Heart right ventricle (tissue), 16 donors: ENCODE results near the gene BRCA1. TPM values are rescaled to one million over a fixed set of nuclear protein-coding genes. Genes with fewer than 3 reads are reported as not detected.
"Not testable (repeated sequence)": the region's sequence is repeated elsewhere in the genome, so short reads cannot be mapped to it uniquely, and the experiment has no call there.

Experiments
- ATAC-seq, 8 donors: fragments of 200-7000 bp; cut with Tn5 transposase; one replicate each; pipeline ENCODE4 v1.9.1; 2020; ENCODE audit warnings: mild to moderate bottlenecking in 8 of 8, moderate library complexity in 8 of 8, moderate number of reproducible peaks in 1 of 8
- DNase-seq, 2 donors: peaks; one replicate each; pipeline ENCODE4 v3.0.0-alpha.2; 2020
- H3K27ac ChIP-seq, 10 donors: fragments of 200-600 bp; sonication (generic) in 2 of 10; one replicate each; pipeline versions ENCODE4 v1.5.0 to v1.8.0; 2020 to 2022; ENCODE audit warnings: mild to moderate bottlenecking in 3 of 10
- H3K27me3 ChIP-seq, 7 donors: fragments of 200-600 bp; one replicate each; pipeline ENCODE4 v1.8.0; 2021 to 2022; ENCODE audit warnings: mild to moderate bottlenecking in 2 of 7
- H3K36me3 ChIP-seq, 9 donors: fragments of 200-600 bp; sonication (generic) in 1 of 9; one replicate each; pipeline versions ENCODE4 v1.5.0 to v1.8.0; 2020 to 2022; ENCODE audit warnings: mild to moderate bottlenecking in 2 of 9
- H3K4me1 ChIP-seq, 9 donors: fragments of 200-600 bp; sonication (generic) in 1 of 9; one replicate each; pipeline versions ENCODE4 v1.5.0 to v1.8.0; 2020 to 2022; ENCODE audit warnings: mild to moderate bottlenecking in 4 of 9
- H3K4me3 ChIP-seq, 10 donors: fragments of 200-600 bp; sonication (generic) in 2 of 10; one replicate each; pipeline versions ENCODE4 v1.5.0 to v1.8.0; 2020 to 2022; ENCODE audit warnings: mild to moderate bottlenecking in 7 of 10, moderate library complexity in 2 of 10
- H3K9me3 ChIP-seq, 11 donors: fragments of 200-600 bp in 10 of 11; sonication (generic) in 2 of 11; one replicate each; pipeline versions ENCODE4 v1.5.0 to v1.8.0; 2013 to 2022; ENCODE audit warnings: mild to moderate bottlenecking in 2 of 11, control low read depth in 1 of 11, moderate library complexity in 1 of 11
- WGBS, 2 donors: extraction: QIAGEN DNeasy Blood & Tissue Kit; methylation state at CpG; one replicate each; pipeline ENCODE4 v1.1.7; 2013; ENCODE audit warnings: inconsistent platforms in 1 of 2; 5-methylcytosine and 5-hydroxymethylcytosine counted together
- intact Hi-C, 10 donors: fragments of 100-400 bp; cut with DNase I; formaldehyde crosslinking; loops; one replicate each; pipeline versions ENCODE4 v1.11.1 to v1.14.2; 2022
- polyA plus RNA-seq, 2 donors: library from polyadenylated mRNA; stranded (reverse); fragments of 200-250 nt; gene quantifications; one replicate each; pipeline ENCODE4 v1.2.3, GENCODE V29; 2013
- total RNA-seq, 10 donors: library from RNA; stranded (reverse); fragmentation: NEBNext Ultra II Directional in 3 of 10; extraction: Animal tissue kit (Norgen Biotek cat#: 25700) in 3 of 10; gene quantifications; one replicate each; pipeline versions ENCODE4 v1.2.1 to v1.2.4, GENCODE V29; 2021 to 2023
- TF ChIP-seq, protein P1 (sequence below), 9 donors: fragments of 200-600 bp; sonication (generic) in 2 of 9; IDR thresholded peaks; one replicate each; pipeline versions ENCODE4 v1.5.0 to v1.8.0; 2021 to 2022; ENCODE audit warnings: antibody characterized with exemption in 9 of 9, mild to moderate bottlenecking in 5 of 9, moderate library complexity in 1 of 9
- donor health status: Arrhythmogenic right ventricular cardiomyopathy.
- donor health status: ischemic (EF 13 %, LVEDD 7.1; RV severe dilation, severe dysfunction).
- donor health status: healthy with polysubstance abuse.
- donor health status: DM: no; HTN: yes; CAD: no.
- donor health status: DM: no; HTN: no; CAD: no.
- donor health status: ischemic (EF 25% LVEDD 6.9; RV normal size, moderate dysfunction).
- donor health status: ischemic (EF 25% LVEDD 5.7; RV mildly dilated, moderate dysfunction).
- donor health status: healthy.
- donor health status: DM: yes; HTN: yes; CAD: no.
- donor health status: Ischemic cardiomyopathy.
- donor health status: ischemic (EF 35%, LVEDD 5.7; RV mildly dilated, moderate dysfunction).
- donor health status: nonischemic (EF 11% LVEDD 7.7; RV severe dilation, severe dysfunction).
- donor health status: DM: yes; HTN: yes; CAD: no.
- donor health status: PGD.
- donor health status: ischemic (EF 29% LVEDD 5.4; RV normal size, mild dysfunction).
- donor health status: nonischemic (EF 23%, LVEDD 6.1; RV moderate dilation, normal function).

Gene BRCA1
- total and polyA plus RNA-seq, 12 donors = 2.2 to 12.0 (median 7.9) TPM

DNA sequence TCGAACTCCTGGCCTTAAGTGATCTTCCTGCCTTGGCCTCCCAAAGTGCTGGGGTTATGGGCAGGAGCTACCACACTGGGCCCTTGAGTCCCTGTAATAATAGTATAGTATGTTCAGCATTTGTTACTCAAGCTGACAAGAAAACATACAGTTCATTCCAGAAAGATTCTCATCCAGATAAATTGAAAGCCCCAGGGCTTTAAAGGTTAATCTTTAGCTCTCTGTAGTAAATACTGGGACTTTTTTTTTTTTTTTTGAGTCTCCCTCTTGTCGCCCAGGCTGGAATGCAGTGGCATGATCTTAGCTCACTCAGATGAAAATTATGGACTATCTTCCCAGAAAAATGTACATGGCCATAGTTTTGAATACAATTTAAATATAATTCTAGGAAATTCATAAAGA lies 11.0 kb downstream of the BRCA1 start:
- 91 to 92% methylated on average over 2 of the region's 2 CpGs for WGBS, 2 donors
- DNase-seq (no peak), ATAC-seq (no peak)
- no peaks in the 10 kb centered on the region for H3K9me3 ChIP-seq
- intact Hi-C loops = loop anchor here in 2 of 10 donors (10.0 kb wide), 2 partner anchors 51 to 79 kb away; no protein-coding TSS in a partner anchor
- H3K4me3 ChIP-seq = no peak overlapping the region
- TF ChIP-seq, protein P1, sequence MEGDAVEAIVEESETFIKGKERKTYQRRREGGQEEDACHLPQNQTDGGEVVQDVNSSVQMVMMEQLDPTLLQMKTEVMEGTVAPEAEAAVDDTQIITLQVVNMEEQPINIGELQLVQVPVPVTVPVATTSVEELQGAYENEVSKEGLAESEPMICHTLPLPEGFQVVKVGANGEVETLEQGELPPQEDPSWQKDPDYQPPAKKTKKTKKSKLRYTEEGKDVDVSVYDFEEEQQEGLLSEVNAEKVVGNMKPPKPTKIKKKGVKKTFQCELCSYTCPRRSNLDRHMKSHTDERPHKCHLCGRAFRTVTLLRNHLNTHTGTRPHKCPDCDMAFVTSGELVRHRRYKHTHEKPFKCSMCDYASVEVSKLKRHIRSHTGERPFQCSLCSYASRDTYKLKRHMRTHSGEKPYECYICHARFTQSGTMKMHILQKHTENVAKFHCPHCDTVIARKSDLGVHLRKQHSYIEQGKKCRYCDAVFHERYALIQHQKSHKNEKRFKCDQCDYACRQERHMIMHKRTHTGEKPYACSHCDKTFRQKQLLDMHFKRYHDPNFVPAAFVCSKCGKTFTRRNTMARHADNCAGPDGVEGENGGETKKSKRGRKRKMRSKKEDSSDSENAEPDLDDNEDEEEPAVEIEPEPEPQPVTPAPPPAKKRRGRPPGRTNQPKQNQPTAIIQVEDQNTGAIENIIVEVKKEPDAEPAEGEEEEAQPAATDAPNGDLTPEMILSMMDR (IDR thresholded peaks at IDR 0.05) = no peak
- no peak overlapping the region for H3K27ac ChIP-seq
- peaks cover 0 to 3% (median 0%) of the 10 kb centered on the region in 9 donors for H3K36me3 ChIP-seq
- no peaks in the 10 kb centered on the region for H3K27me3 ChIP-seq
- no peaks in the 10 kb centered on the region for H3K4me1 ChIP-seq

DNA sequence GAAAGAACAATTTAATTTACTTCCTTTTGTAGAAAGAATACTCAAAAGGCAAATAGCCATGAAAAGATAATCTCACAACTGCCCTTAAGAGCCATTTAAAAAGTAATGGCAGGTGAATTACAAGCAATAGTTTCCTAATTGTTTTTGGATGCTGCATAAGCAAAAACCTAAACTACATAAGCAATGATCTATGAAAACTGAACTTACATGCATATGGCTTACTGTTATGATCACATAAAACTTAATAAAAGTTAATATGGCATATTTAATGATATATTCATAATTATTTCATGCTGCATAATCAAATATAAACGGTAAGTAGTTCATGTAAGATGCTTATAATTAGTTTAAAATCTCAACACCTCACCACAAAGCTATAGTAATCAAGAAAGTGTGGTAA lies 18.6 kb downstream of the BRCA1 start:
- no peaks in the 10 kb centered on the region for H3K27me3 ChIP-seq
- H3K4me1 ChIP-seq = peaks cover 0 to 6% (median 0%) of the 10 kb centered on the region in 9 donors
- no peak overlapping the region for H3K4me3 ChIP-seq
- ATAC-seq (no peak), DNase-seq (no peak)
- 91 to 92% methylated on average over 1 of the region's 1 CpG for WGBS, 2 donors
- peaks cover 0 to 22% (median 9%) of the 10 kb centered on the region in 9 donors for H3K36me3 ChIP-seq
- no peaks in the 10 kb centered on the region for H3K9me3 ChIP-seq
- intact Hi-C loops = no loop called here
- TF ChIP-seq, protein P1 (IDR thresholded peaks at IDR 0.05) = no peak
- H3K27ac ChIP-seq = no peak overlapping the region

DNA sequence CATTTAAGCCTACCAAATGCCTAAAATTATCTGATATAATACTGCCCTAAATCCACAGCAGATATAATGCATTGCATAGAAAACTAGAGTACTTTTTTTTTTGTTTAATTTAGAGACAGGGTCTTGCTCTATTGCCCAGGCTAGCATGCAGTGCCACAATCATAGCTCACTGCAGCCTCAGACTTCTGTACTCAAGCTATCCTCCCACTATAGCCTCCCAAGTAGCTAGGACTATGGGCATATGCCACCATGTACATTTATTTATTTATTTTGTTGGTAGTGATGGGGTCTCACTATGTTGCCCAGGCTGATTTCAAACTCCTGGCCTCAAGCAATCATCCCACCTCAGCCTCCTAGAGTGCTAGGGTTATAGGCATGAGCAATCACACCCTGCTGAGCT lies 20.0 kb downstream of the BRCA1 start:
- H3K4me1 ChIP-seq = peaks cover 0 to 6% (median 0%) of the 10 kb centered on the region in 9 donors
- TF ChIP-seq, protein P1 (IDR thresholded peaks at IDR 0.05) = no peak
- intact Hi-C loops = no loop called here

DNA sequence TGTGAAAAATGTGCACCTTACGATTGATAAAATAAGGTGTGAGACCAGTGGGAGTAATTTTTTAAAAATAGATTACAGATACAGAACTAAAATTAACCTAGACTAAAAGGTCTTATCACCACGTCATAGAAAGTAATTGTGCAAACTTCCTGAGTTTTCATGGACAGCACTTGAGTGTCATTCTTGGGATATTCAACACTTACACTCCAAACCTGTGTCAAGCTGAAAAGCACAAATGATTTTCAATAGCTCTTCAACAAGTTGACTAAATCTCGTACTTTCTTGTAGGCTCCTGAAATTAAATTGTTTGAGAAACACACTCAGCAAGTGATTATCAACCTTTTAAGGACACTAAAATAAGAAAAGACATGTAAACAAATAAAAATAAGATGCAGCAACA lies 20.5 kb downstream of the BRCA1 start:
- WGBS, 2 donors = 49 to 55% methylated on average over 3 of the region's 3 CpGs
- H3K27me3 ChIP-seq = no peaks in the 10 kb centered on the region
- no peak overlapping the region for H3K4me3 ChIP-seq
- H3K36me3 ChIP-seq = peaks cover 0 to 33% (median 9%) of the 10 kb centered on the region in 9 donors
- TF ChIP-seq, protein P1 (IDR thresholded peaks at IDR 0.05) = no peak
- H3K9me3 ChIP-seq = no peaks in the 10 kb centered on the region
- H3K4me1 ChIP-seq = peaks cover 0 to 6% (median 0%) of the 10 kb centered on the region in 9 donors
- DNase-seq = no peak
- intact Hi-C loops = loop anchor here in 1 of 10 donors (1.0 kb wide), 1 partner anchor 40 kb away; no protein-coding TSS in a partner anchor
- H3K27ac ChIP-seq = no peak overlapping the region
- ATAC-seq = no peak

More for the DNA sequence above, 20.0 kb downstream of the BRCA1 start:
- Histone ChIP-seq H3K27me3 (no peaks in the 10 kb centered on the region), H3K9me3 (no peaks in the 10 kb centered on the region), H3K36me3 (peaks cover 0 to 28% (median 9%) of the 10 kb centered on the region in 9 donors), H3K4me3 (no peak overlapping the region), H3K27ac (no peak overlapping the region)
- DNase-seq (no peak), ATAC-seq (no peak)

DNA sequence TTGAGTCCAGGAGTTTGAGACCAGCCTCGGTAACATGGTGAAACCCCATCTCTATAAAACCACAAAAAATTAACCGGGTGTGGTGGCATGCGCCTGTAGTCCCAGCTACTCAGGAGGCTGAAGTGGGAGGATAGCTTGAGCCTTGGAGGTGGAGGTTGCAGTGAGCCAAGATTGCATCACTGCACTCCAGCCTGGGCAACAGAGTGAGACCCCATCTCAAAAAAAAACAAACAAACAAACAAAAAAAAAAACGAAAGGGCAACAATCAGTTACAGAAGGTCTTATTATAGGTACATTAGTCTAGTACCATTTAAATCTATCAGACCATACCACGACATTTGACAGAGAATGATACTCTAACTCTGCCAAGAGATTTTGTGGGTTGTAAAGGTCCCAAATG lies 29.8 kb downstream of the BRCA1 start:
- DNase-seq, H3K9me3 ChIP-seq, ATAC-seq, H3K27me3 ChIP-seq, H3K27ac ChIP-seq, H3K4me1 ChIP-seq, intact Hi-C loops, H3K4me3 ChIP-seq: not testable (repeated sequence)
- WGBS, 2 donors = 89 to 93% methylated on average over 5 of the region's 5 CpGs
- peaks cover 0 to 38% (median 0%) of the 10 kb centered on the region in 9 donors for H3K36me3 ChIP-seq
